NCI-H2081 (cell line): ENCODE measurements around the gene ABRAXAS1.
"Not testable (repeated sequence)": the region's sequence is repeated elsewhere in the genome, so short reads cannot be mapped to it uniquely, and the experiment has no call there.

Experiments used
- DNase-seq, 2 experiments: peaks; one replicate each; lab custom pipeline; 2025; lab: John Stamatoyannopoulos, UW

ABRAXAS1 gene

GRCh38 chr4:83484500-83485461 is at the start of gene ABRAXAS1:
TSS of gene ABRAXAS1 (minus strand) at chr4:83485100. CDS start at chr4:83485072, 28 bp downstream.
- peak; percentile 88 to 90 for DNase-seq

GRCh38 chr4:83527671-83528070 is 42.8 kb upstream of the ABRAXAS1 start:
- no peak for DNase-seq

GRCh38 chr4:83522239-83522638 is 37.3 kb upstream of the ABRAXAS1 start:
- DNase-seq, result no peak

GRCh38 chr4:83516042-83516772 is 31.3 kb upstream of the ABRAXAS1 start:
- no peak for DNase-seq

- no peak for DNase-seq
Observed at GRCh38 chr4:83510442-83510841, 25.5 kb upstream of the ABRAXAS1 start.

GRCh38 chr4:83509156-83509585 is 24.3 kb upstream of the ABRAXAS1 start:
- peak; percentile 28 to 34 for DNase-seq

GRCh38 chr4:83504996-83505395 is 20.1 kb upstream of the ABRAXAS1 start:
- no peak for DNase-seq

GRCh38 chr4:83504503-83504902 is 19.6 kb upstream of the ABRAXAS1 start:
- no peak for DNase-seq

GRCh38 chr4:83503974-83504373 is 19.1 kb upstream of the ABRAXAS1 start:
- no peak for DNase-seq

GRCh38 chr4:83501671-83502070 is 16.8 kb upstream of the ABRAXAS1 start:
- not testable (repeated sequence) for DNase-seq

- DNase-seq, result no peak
Observed at GRCh38 chr4:83498187-83498586, 13.3 kb upstream of the ABRAXAS1 start.

- not testable (repeated sequence) for DNase-seq
Observed at GRCh38 chr4:83496085-83496917, 11.4 kb upstream of the ABRAXAS1 start.

GRCh38 chr4:83490876-83491450 is 6.1 kb upstream of the ABRAXAS1 start:
- DNase-seq, result peak; percentile 1 to 2

- DNase-seq, result no peak
Observed at GRCh38 chr4:83489711-83490326, 4.9 kb upstream of the ABRAXAS1 start.

- DNase-seq, result no peak
Observed at GRCh38 chr4:83486457-83487129, 1.7 kb upstream of the ABRAXAS1 start.

GRCh38 chr4:83473966-83474365 is 10.9 kb downstream of the ABRAXAS1 start:
- no peak for DNase-seq

GRCh38 chr4:83473423-83473822 is 11.5 kb downstream of the ABRAXAS1 start:
- DNase-seq, result no peak

- no peak for DNase-seq
Observed at GRCh38 chr4:83456184-83456501, 28.8 kb downstream of the ABRAXAS1 start.

- peak; percentile 96 to 97 for DNase-seq
Observed at GRCh38 chr4:83455281-83456183, 29.4 kb downstream of the ABRAXAS1 start, which contains the start of the genes HELQ and MRPS18C. TSS of gene HELQ (minus strand) at chr4:83455823. CDS start at chr4:83455693, 130 bp downstream. TSS of gene MRPS18C (plus strand) at chr4:83456058. CDS start at chr4:83456078, 20 bp downstream.
